HCT116 (cell line): ENCODE results near the gene MEGF6. TPM values are rescaled to one million over a fixed set of nuclear protein-coding genes. Genes with fewer than 3 reads are reported as not detected.
A peak's percentile ranks its signal among the peaks of the same experiment; 100 is the strongest.

ENCODE experiments used
- ATAC-seq: fragments of 200-7000 bp; cut with Tn5 transposase; 2 replicates; pipeline ENCODE4 v1.9.1; 2020; ENCODE audit warnings: mild to moderate bottlenecking, moderate library complexity
- BruUV-seq: library from RNA; stranded (reverse); fragments of 400-500 nt; replicated peaks from 2 replicates; lab custom pipeline; 2021; lab: Mats Ljungman, UMichigan
- CTCF ChIA-PET: fragments of 300-600 bp; sonication (Branson Sonifier 250); formaldehyde crosslinking; loops from one replicate; lab custom pipeline; 2021; ENCODE audit warnings: antibody characterized with exemption; lab: Charles Lee
- POLR2A ChIA-PET: fragments of 300-600, 350-600 bp; sonication (Branson Sonifier 250); formaldehyde crosslinking; loops from one replicate; lab custom pipeline; 2021; ENCODE audit warnings: antibody characterized with exemption; lab: Charles Lee
- RAD21 ChIA-PET, 2 experiments: fragments of 300-600 bp; sonication (Branson Sonifier 250); formaldehyde crosslinking; loops; one replicate each; lab custom pipeline; 2023; ENCODE audit warnings: low total read pairs in 2 of 2; ENCODE audit not compliant: uncharacterized antibody in 2 of 2, unreplicated experiment in 2 of 2, low non-redundant PET in 1 of 2; lab: Charles Lee
- DNase-seq: peaks from one replicate; pipeline ENCODE4 v3.0.0-alpha.2; 2010; ENCODE audit warnings: low read depth, low spot score
- H2AFZ ChIP-seq: fragments of 200-600 bp; shearing (Covaris generic), sonication (generic); 2 replicates; pipeline ENCODE4 v1.6.1; 2017; ENCODE audit warnings: low read depth, mixed run types, mixed read lengths, antibody characterized with exemption, low read length; ENCODE audit not compliant: poor library complexity, severe bottlenecking
- H3K27ac ChIP-seq: 2 replicates; pipeline ENCODE4 v1.5.1; 2012; ENCODE audit warnings: low read depth, low read length
- H3K27me3 ChIP-seq: fragments of 200-600 bp; sonication (generic); 2 replicates; pipeline ENCODE4 v1.6.1; 2016; ENCODE audit warnings: mixed run types, low read length, mixed read lengths; ENCODE audit not compliant: insufficient read depth
- H3K36me3 ChIP-seq, 2 experiments: fragments of 200-500 bp in 1 of 2; fragments of 200-600 bp in 1 of 2; sonication (Bioruptor generic) in 1 of 2; sonication (generic) in 1 of 2; 2 replicates each; pipeline versions ENCODE4 v1.5.1 to v1.6.1; 2014 to 2016; ENCODE audit warnings: low read length in 2 of 2, inconsistent platforms in 1 of 2, mixed read lengths in 1 of 2, mixed run types in 1 of 2; ENCODE audit not compliant: insufficient read depth in 2 of 2, control insufficient read depth in 1 of 2
- H3K4me1 ChIP-seq, 2 experiments: fragments of 200-600 bp in 1 of 2; sonication (generic) in 1 of 2; 2 replicates each; pipeline versions ENCODE4 v1.5.1 to v1.6.1; 2012 to 2017; ENCODE audit warnings: low read length in 2 of 2, inconsistent platforms in 1 of 2, mild to moderate bottlenecking in 1 of 2, mixed read lengths in 1 of 2, mixed run types in 1 of 2, moderate library complexity in 1 of 2; ENCODE audit not compliant: insufficient read depth in 2 of 2, control insufficient read depth in 1 of 2
- H3K4me2 ChIP-seq: fragments of 200-600 bp; sonication (generic); 2 replicates; pipeline ENCODE4 v1.6.1; 2017; ENCODE audit warnings: mixed run types, low read length, mixed read lengths
- H3K4me3 ChIP-seq, 2 experiments: fragments of 200-600 bp in 1 of 2; sonication (generic) in 1 of 2; replicated peaks in 1 of 2; 2 replicates each; pipeline ENCODE4 v1.5.1; 2011 to 2016; ENCODE audit warnings: low read length in 2 of 2, control low read depth in 1 of 2, low read depth in 1 of 2, mild to moderate bottlenecking in 1 of 2, mixed read lengths in 1 of 2, mixed run types in 1 of 2
- H3K79me2 ChIP-seq: fragments of 200-600 bp; sonication (generic); 2 replicates; pipeline ENCODE4 v1.6.1; 2017; ENCODE audit warnings: mild to moderate bottlenecking, mixed run types, low read length, moderate library complexity, mixed read lengths; ENCODE audit not compliant: insufficient read depth
- H3K9ac ChIP-seq: fragments of 200-600 bp; sonication (generic); 2 replicates; pipeline ENCODE4 v1.6.1; 2016; ENCODE audit warnings: low read length, mixed read lengths
- H3K9me2 ChIP-seq: fragments of 200-600 bp; sonication (generic), shearing (Covaris generic); 2 replicates; pipeline ENCODE4 v1.6.1; 2017; ENCODE audit warnings: mixed run types, mild to moderate bottlenecking, moderate library complexity; ENCODE audit not compliant: insufficient read depth
- H3K9me3 ChIP-seq, 2 experiments: fragments of 200-500 bp in 1 of 2; fragments of 200-600 bp in 1 of 2; sonication (Bioruptor generic) in 1 of 2; sonication (generic) in 1 of 2; 2 replicates each; pipeline ENCODE4 v1.6.1; 2014 to 2017; ENCODE audit warnings: low read length in 2 of 2, mixed read lengths in 2 of 2, inconsistent platforms in 1 of 2, low read depth in 1 of 2, mild to moderate bottlenecking in 1 of 2, mixed run types in 1 of 2, moderate library complexity in 1 of 2; ENCODE audit not compliant: control insufficient read depth in 1 of 2, insufficient read depth in 1 of 2
- H4K20me1 ChIP-seq: fragments of 200-600 bp; sonication (generic), shearing (Covaris generic); 2 replicates; pipeline ENCODE4 v1.6.1; 2017; ENCODE audit warnings: mixed run types, mild to moderate bottlenecking, moderate library complexity; ENCODE audit not compliant: insufficient read depth
- CBX3 ChIP-seq: IDR thresholded peaks from 2 replicates; pipeline ENCODE4 v1.6.1; 2012; ENCODE audit warnings: low read depth
- CTCF ChIP-seq, 3 experiments: fragments of 200-600 bp in 1 of 3; sonication (generic) in 1 of 3; IDR thresholded peaks in 2 of 3; conservative IDR thresholded peaks in 1 of 3; 2 replicates each; pipeline ENCODE4 v1.5.1; 2012 to 2017; ENCODE audit warnings: low read depth in 2 of 3, low read length in 2 of 3, antibody characterized with exemption in 1 of 3, borderline replicate concordance in 1 of 3, control low read depth in 1 of 3, mild to moderate bottlenecking in 1 of 3, mixed read lengths in 1 of 3, mixed run types in 1 of 3, moderate library complexity in 1 of 3; ENCODE audit not compliant: insufficient read depth in 1 of 3
- EGR1 ChIP-seq: IDR thresholded peaks from 2 replicates; pipeline ENCODE4 v1.6.1; 2012; ENCODE audit warnings: low read depth
- EZH2 ChIP-seq: fragments of 200-600 bp; sonication (generic); IDR thresholded peaks from 2 replicates; pipeline ENCODE4 v1.6.1; 2017; ENCODE audit warnings: antibody characterized with exemption, mixed run types
- POLR2AphosphoS5 ChIP-seq: IDR thresholded peaks from 2 replicates; pipeline ENCODE4 v1.6.1; 2011; ENCODE audit warnings: mild to moderate bottlenecking, low read depth, low read length, moderate library complexity
- RAD21 ChIP-seq: IDR thresholded peaks from 2 replicates; pipeline ENCODE4 v1.6.1; 2012; ENCODE audit warnings: low read depth, mild to moderate bottlenecking
- SIN3A ChIP-seq: IDR thresholded peaks from 2 replicates; pipeline ENCODE4 v1.6.1; 2012; ENCODE audit warnings: low read depth
- TCF7L2 ChIP-seq: IDR thresholded peaks from 2 replicates; pipeline ENCODE4 v1.7.0; 2011; ENCODE audit warnings: borderline replicate concordance, inconsistent platforms; ENCODE audit not compliant: insufficient read depth, insufficient read length; ENCODE audit errors: extremely low read depth
- YY1 ChIP-seq: IDR thresholded peaks from 2 replicates; pipeline ENCODE4 v1.6.1; 2011; ENCODE audit warnings: low read length, low read depth, moderate library complexity, mild to moderate bottlenecking; ENCODE audit not compliant: insufficient replicate concordance; ENCODE audit errors: extremely low read depth
- intact Hi-C: fragments of 100-400 bp; cut with micrococcal nuclease; formaldehyde crosslinking; loops from 2 replicates; pipeline ENCODE4 v1.10.0; 2022
- total RNA-seq: library from RNA; stranded (reverse); gene quantifications from one replicate; pipeline ENCODE4 v1.2.1, GENCODE V29; 2021; ENCODE audit not compliant: unreplicated experiment

Gene MEGF6
- total RNA-seq, 1 experiment from 2014 or later, result 47.6 TPM

- RAD21 ChIA-PET, result no interaction called here
- Histone ChIP-seq H4K20me1 (no peaks in the 10 kb centered on the region), H3K9ac (peak overlapping the region; percentile 61), H3K36me3 (no peaks in the 10 kb centered on the region), H3K4me3 (peak overlapping the region; percentile 35 to 58), H3K27ac (peak overlapping the region; percentile 52; the same call in 1 of the 2 replicates), H2AFZ (no peak overlapping the region), H3K9me3 (no peaks in the 10 kb centered on the region), H3K9me2 (no peaks in the 10 kb centered on the region), H3K27me3 (no peaks in the 10 kb centered on the region), H3K4me1 (peaks cover 39 to 53% of the 10 kb centered on the region in 2 experiments), H3K4me2 (peak overlapping the region; percentile 98)
- POLR2A ChIA-PET, result no interaction called here
- CTCF ChIA-PET, result no interaction called here
- intact Hi-C loops, result no loop called here
- peak; percentile 2; the same call in 1 of the 2 replicates for ATAC-seq
- no peak for DNase-seq
- TF ChIP-seq EGR1, result no peak
- TF ChIP-seq CTCF (IDR thresholded peaks at IDR 0.05 in 2 of 3, conservative IDR thresholded peaks at IDR 0.05 in 1 of 3; ENCODE audit: borderline replicate concordance in 1 of 3, insufficient read depth in 1 of 3, low read depth in 2 of 3, low read length in 2 of 3), result peak in 1 of 3 experiments; percentile 26; a peak in 1 of 6 replicates
- TF ChIP-seq, all 23 proteins: peak for 1
- BruUV-seq, result no TSS peak
- no peaks in the 10 kb centered on the region for H3K79me2 ChIP-seq
Observed at GRCh38 chr1:3612123-3612522, 815 bp upstream of the MEGF6 start.

GRCh38 chr1:3610527-3611169, 660 bp downstream of the MEGF6 start:
- H3K4me2 ChIP-seq, result peak overlapping the region; percentile 98
- peak overlapping the region; percentile 58 to 72 for H3K4me3 ChIP-seq
- no peaks in the 10 kb centered on the region for H3K9me3 ChIP-seq
- peak overlapping the region; percentile 73 for H3K9ac ChIP-seq
- peaks cover 39 to 51% of the 10 kb centered on the region in 2 experiments for H3K4me1 ChIP-seq
- H3K9me2 ChIP-seq, result no peaks in the 10 kb centered on the region
- no peaks in the 10 kb centered on the region for H3K36me3 ChIP-seq
- no peak for TF ChIP-seq EZH2
- TF ChIP-seq CBX3, result no peak
- no peak for TF ChIP-seq TCF7L2
- no peak for TF ChIP-seq RAD21
- no peak for TF ChIP-seq SIN3A
- TF ChIP-seq YY1, result no peak
- no peak for TF ChIP-seq POLR2AphosphoS5
- no peaks in the 10 kb centered on the region for H3K27me3 ChIP-seq
- no peak overlapping the region for H2AFZ ChIP-seq
- H3K79me2 ChIP-seq, result no peaks in the 10 kb centered on the region
- BruUV-seq, result no TSS peak
- DNase-seq (no peak), ATAC-seq (peak; percentile 9)
- intact Hi-C loops, result loop anchor here (1.0 kb wide), 1 partner anchor 22 kb away; no protein-coding TSS in a partner anchor
- RAD21 ChIA-PET, result no interaction called here
- CTCF ChIA-PET, result no interaction called here
- POLR2A ChIA-PET, result no interaction called here
- peak overlapping the region; percentile 62; the same call in 1 of the 2 replicates for H3K27ac ChIP-seq
- H4K20me1 ChIP-seq, result no peaks in the 10 kb centered on the region
